HepG2 (cell line): ENCODE results near the gene ZDHHC9. TPM values are rescaled to one million over a fixed set of nuclear protein-coding genes. Genes with fewer than 3 reads are reported as not detected.

Experiments used
- ATAC-seq: fragments of 200-7000 bp; cut with Tn5 transposase; 3 replicates; pipeline ENCODE4 v1.9.1; 2020; ENCODE audit warnings: mild to moderate bottlenecking, moderate library complexity
- BruUV-seq: library from RNA; stranded (reverse); fragments of 400-500 nt; replicated peaks from 2 replicates; lab custom pipeline; 2021; lab: Mats Ljungman, UMichigan
- CTCF ChIA-PET: fragments of 300-600 bp; formaldehyde crosslinking; extraction: SDS; loops from one replicate; lab custom pipeline; 2021; ENCODE audit warnings: low total read pairs, inconsistent platforms, low intra/inter-chr PET ratio; lab: Yijun Ruan, JAX
- POLR2A ChIA-PET: fragments of 350-600 bp; sonication (Branson Sonifier 250); formaldehyde crosslinking; loops from one replicate; lab custom pipeline; 2020; ENCODE audit warnings: antibody characterized with exemption, inconsistent platforms; lab: Yijun Ruan, JAX
- DNase-seq: peaks from one replicate; pipeline ENCODE4 v3.0.0-alpha.2; 2015; ENCODE audit warnings: low spot score
- FAIRE-seq: peaks from 3 replicates; lab custom pipeline; 2011; peaks lifted over from hg19 to GRCh38; lab: Jason Lieb, UNC
- H2AFZ ChIP-seq: one replicate; pipeline ENCODE4 v1.6.1; 2011; ENCODE audit warnings: low read length, inconsistent platforms
- H3K27ac ChIP-seq: fragments of 300-600 bp; 3 replicates; pipeline ENCODE4 v1.8.0; 2011; ENCODE audit warnings: mixed run types, mild to moderate bottlenecking, mixed read lengths, low read length, inconsistent platforms; ENCODE audit not compliant: insufficient read depth; ENCODE audit errors: extremely low read length
- H3K27me3 ChIP-seq, 2 experiments: fragments of 200-600 bp in 1 of 2; 2 replicates in 1 of 2; 3 replicates in 1 of 2; pipeline versions ENCODE4 v1.6.0 to v1.8.0; 2011; ENCODE audit warnings: low read length in 2 of 2, mild to moderate bottlenecking in 2 of 2, moderate library complexity in 2 of 2, inconsistent platforms in 1 of 2; ENCODE audit not compliant: insufficient read depth in 2 of 2, control insufficient read depth in 1 of 2
- H3K36me3 ChIP-seq, 2 experiments: fragments of 200-600 bp in 1 of 2; replicated peaks in 1 of 2; 2 replicates in 1 of 2; 3 replicates in 1 of 2; pipeline versions ENCODE4 v1.5.1 to v1.8.0; 2011; ENCODE audit warnings: low read length in 2 of 2, inconsistent platforms in 1 of 2; ENCODE audit not compliant: insufficient read depth in 2 of 2, control insufficient read depth in 1 of 2
- H3K4me1 ChIP-seq: 2 replicates; pipeline ENCODE4 v1.5.1; 2012; ENCODE audit warnings: low read length, inconsistent platforms; ENCODE audit not compliant: insufficient read depth
- H3K4me2 ChIP-seq: 2 replicates; pipeline ENCODE4 v1.6.0; 2011; ENCODE audit warnings: low read depth, low read length, inconsistent platforms
- H3K4me3 ChIP-seq, 3 experiments: fragments of 200-600 bp in 1 of 3; sonication (generic), shearing (Covaris generic) in 1 of 3; replicated peaks in 1 of 3; 2 replicates each; pipeline ENCODE4 v1.5.1; 2011 to 2016; ENCODE audit warnings: low read length in 3 of 3, inconsistent platforms in 2 of 3, low read depth in 2 of 3, mild to moderate bottlenecking in 2 of 3, control low read depth in 1 of 3, mixed read lengths in 1 of 3; ENCODE audit not compliant: insufficient read depth in 1 of 3
- H3K79me2 ChIP-seq: one replicate; pipeline ENCODE4 v1.6.1; 2011; ENCODE audit warnings: low read length, inconsistent platforms; ENCODE audit not compliant: insufficient read depth
- H3K9ac ChIP-seq: 2 replicates; pipeline ENCODE4 v1.6.0; 2011; ENCODE audit warnings: mild to moderate bottlenecking, low read depth, low read length, inconsistent platforms; ENCODE audit not compliant: insufficient read depth
- H3K9me3 ChIP-seq: 2 replicates; pipeline ENCODE4 v1.5.1; 2012; ENCODE audit warnings: mild to moderate bottlenecking, low read length
- H4K20me1 ChIP-seq: 2 replicates; pipeline ENCODE4 v1.6.0; 2011; ENCODE audit warnings: inconsistent platforms, mild to moderate bottlenecking, low read length, moderate library complexity; ENCODE audit not compliant: insufficient read depth
- ARID5B ChIP-seq: IDR thresholded peaks from 2 replicates; pipeline ENCODE4 v1.4.0; 2020; ENCODE audit warnings: mild to moderate bottlenecking, missing genetic modification reagents
- FOSL2 ChIP-seq: sonication (generic); formaldehyde crosslinking; IDR thresholded peaks from 2 replicates; pipeline ENCODE4 v1.4.0; 2020; ENCODE audit warnings: missing genetic modification reagents
- GATAD2A ChIP-seq: IDR thresholded peaks from 2 replicates; pipeline ENCODE4 v1.6.1; 2016
- KLF12 ChIP-seq: sonication (generic); formaldehyde crosslinking; IDR thresholded peaks from 2 replicates; pipeline ENCODE4 v1.4.0; 2020; ENCODE audit warnings: missing genetic modification reagents, borderline replicate concordance
- MIXL1 ChIP-seq: IDR thresholded peaks from 2 replicates; pipeline ENCODE4 v1.6.1; 2016
- SOX13 ChIP-seq, 3 experiments: fragments of 450-650 bp in 1 of 3; sonication (generic) in 1 of 3; formaldehyde crosslinking in 1 of 3; IDR thresholded peaks in 2 of 3; conservative IDR thresholded peaks in 1 of 3; 2 replicates each; pipeline versions ENCODE4 v1.5.0 to v1.6.1; 2016 to 2020; ENCODE audit warnings: antibody characterized with exemption in 1 of 3, mild to moderate bottlenecking in 1 of 3, missing compliant biosample characterization in 1 of 3, missing genetic modification reagents in 1 of 3, moderate library complexity in 1 of 3
- SOX5 ChIP-seq: IDR thresholded peaks from 2 replicates; pipeline ENCODE4 v1.6.1; 2016; ENCODE audit warnings: borderline replicate concordance
- SRSF4 ChIP-seq: fragments of 200-400 bp; formaldehyde crosslinking; IDR thresholded peaks from one replicate; pipeline ENCODE4 v1.6.1; 2018; ENCODE audit warnings: mild to moderate bottlenecking, low read depth, low read length, moderate library complexity; ENCODE audit not compliant: poor library complexity, severe bottlenecking
- TEAD3 ChIP-seq: optimal IDR thresholded peaks from 2 replicates; pipeline ENCODE3; 2016; ENCODE audit warnings: borderline replicate concordance
- ZNF616 ChIP-seq: sonication (generic); formaldehyde crosslinking; IDR thresholded peaks from 2 replicates; pipeline ENCODE4 v1.5.0; 2020; ENCODE audit warnings: low read depth, mild to moderate bottlenecking, missing genetic modification reagents
- ZNF713 ChIP-seq: sonication (generic); formaldehyde crosslinking; IDR thresholded peaks from 2 replicates; pipeline ENCODE4 v1.4.0; 2020; ENCODE audit warnings: mild to moderate bottlenecking, missing genetic modification reagents
- ZNF792 ChIP-seq: IDR thresholded peaks from 2 replicates; pipeline ENCODE4 v1.6.1; 2016
- WGBS: methylation state at CpG from one replicate; pipeline ENCODE4 v1.1.6; 2017; ENCODE audit warnings: low lambda C conversion rate; 5-methylcytosine and 5-hydroxymethylcytosine counted together
- in situ Hi-C: cut with HindIII; loops from 2 replicates; pipeline ENCODE4 v1.10.0; 2017; ENCODE audit warnings: low pct_unique_long_range_greater_than_20kb; ENCODE audit not compliant: extremely low pct_ligation_motif_present
- intact Hi-C: fragments of 100-400 bp; cut with micrococcal nuclease; formaldehyde crosslinking; loops from one replicate; pipeline ENCODE4 v1.10.0; 2022; ENCODE audit not compliant: unreplicated experiment
- polyA plus RNA-seq, 8 experiments: library from polyadenylated mRNA; depleted of rRNA in 3 of 8; stranded (reverse) in 7 of 8; unstranded in 1 of 8; fragments of >200 nt; fragmentation: Illumina TruSeq in 4 of 8; extraction: Trizol in 4 of 8; gene quantifications; 2 replicates each; pipeline versions ENCODE4 v1.2.1 to v1.2.3, GENCODE V29; 2011 to 2016; ENCODE audit warnings: low read depth in 4 of 8, missing spikeins in 1 of 8, mixed read lengths in 1 of 8; ENCODE audit not compliant: insufficient read depth in 1 of 8
- total RNA-seq, 5 experiments: library from RNA; depleted of rRNA; stranded (reverse); fragments of >200 nt; fragmentation: Illumina TruSeq; extraction: Trizol; gene quantifications; 2 replicates each; pipeline ENCODE4 v1.2.3, GENCODE V29; 2016; ENCODE audit warnings: low read depth in 1 of 5
- TF ChIP-seq, protein P1 (sequence below): sonication (generic); IDR thresholded peaks from 2 replicates; pipeline ENCODE4 v1.6.1; 2016; ENCODE audit warnings: low read depth, borderline replicate concordance

The ZDHHC9 gene
- total and polyA plus RNA-seq, 2 of the 13 experiments (the other 11 are each of a cell fraction or from before 2014, with no cell fraction given), result 28.3 to 53.1 TPM

GRCh38 chrX:129877401-129877800 is 33.7 kb upstream of the ZDHHC9 start:
- no peak for FAIRE-seq
- CTCF ChIA-PET, result no interaction called here
- H3K4me1 ChIP-seq, result peaks cover 23% of the 10 kb centered on the region
- no peaks in the 10 kb centered on the region for H3K79me2 ChIP-seq
- H3K27ac ChIP-seq, result no peak overlapping the region
- intact Hi-C loops (no loop called here), in situ Hi-C loops (no loop called here)
- no peak overlapping the region; the same call in 1 of the 2 replicates for H3K9ac ChIP-seq
- TF ChIP-seq GATAD2A, result 0 out of 2 replicates have a peak, but pooled peaks have one; percentile 1
- TF ChIP-seq, protein P1, sequence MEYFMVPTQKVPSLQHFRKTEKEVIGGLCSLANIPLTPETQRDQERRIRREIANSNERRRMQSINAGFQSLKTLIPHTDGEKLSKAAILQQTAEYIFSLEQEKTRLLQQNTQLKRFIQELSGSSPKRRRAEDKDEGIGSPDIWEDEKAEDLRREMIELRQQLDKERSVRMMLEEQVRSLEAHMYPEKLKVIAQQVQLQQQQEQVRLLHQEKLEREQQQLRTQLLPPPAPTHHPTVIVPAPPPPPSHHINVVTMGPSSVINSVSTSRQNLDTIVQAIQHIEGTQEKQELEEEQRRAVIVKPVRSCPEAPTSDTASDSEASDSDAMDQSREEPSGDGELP, result no peak
- TF ChIP-seq, all 625 proteins: peak for 1
- Histone ChIP-seq H4K20me1 (no peaks in the 10 kb centered on the region), H3K36me3 (no peaks in the 10 kb centered on the region), H3K4me2 (peak overlapping the region; percentile 47; the same call in 1 of the 2 replicates), H3K27me3 (no peaks in the 10 kb centered on the region), H2AFZ (no peak overlapping the region), H3K9me3 (no peaks in the 10 kb centered on the region), H3K4me3 (no peak overlapping the region; a peak in 1 of 6 replicates)
- no peak for DNase-seq
- WGBS, result 82% methylated on average over 5 of the region's 5 CpGs
- BruUV-seq, result no TSS peak
- POLR2A ChIA-PET, result interaction anchor here (0.7 to 1.3 kb wide), 2 partner anchors 29 to 33 kb away, joined by 3 to 5 read pairs; partner anchors contain the start of genes UTP14A and ZDHHC9
- no peak for ATAC-seq

DNA sequence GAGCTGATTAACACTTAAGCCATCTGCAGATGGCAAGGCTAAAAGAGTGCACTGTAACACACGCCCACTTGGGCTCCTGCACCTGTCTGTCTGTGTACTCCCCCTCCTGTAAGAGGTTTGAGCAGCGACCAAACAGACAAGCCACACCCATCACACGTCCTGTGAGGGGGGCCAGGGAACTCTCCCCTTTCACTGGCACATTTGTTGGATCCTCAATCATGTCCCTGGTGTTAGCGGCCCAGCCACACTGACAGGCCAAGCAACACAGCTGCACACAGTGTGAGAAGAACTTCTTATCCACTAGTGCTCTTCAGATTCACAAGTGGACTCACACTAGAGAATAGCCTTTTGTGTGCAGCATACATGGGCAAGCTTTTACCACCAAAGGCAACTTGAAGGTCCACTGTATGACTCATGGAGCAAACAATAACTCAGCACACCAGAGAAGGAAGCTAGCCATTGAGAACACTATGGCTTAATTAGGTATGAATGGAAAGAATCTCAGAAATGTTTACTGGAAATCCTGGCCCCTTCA is 33.2 kb upstream of the ZDHHC9 start:
- intact Hi-C loops, result no loop called here
- no peaks in the 10 kb centered on the region for H3K27me3 ChIP-seq
- H3K4me1 ChIP-seq, result peaks cover 23% of the 10 kb centered on the region
- H3K27ac ChIP-seq, result no peak overlapping the region
- WGBS, result no CpG with 5 or more reads among the region's 4 CpGs
- CTCF ChIA-PET, result no interaction called here
- H4K20me1 ChIP-seq, result no peaks in the 10 kb centered on the region
- H3K4me3 ChIP-seq, result 0 out of 6 replicates have a peak overlapping the region, but pooled peaks of 1 of the 3 experiments have one; percentile 10
- H3K9me3 ChIP-seq, result no peaks in the 10 kb centered on the region
- no TSS peak for BruUV-seq
- ATAC-seq, result peak; percentile 91
- in situ Hi-C loops, result no loop called here
- POLR2A ChIA-PET, result interaction anchor here (0.7 to 1.3 kb wide), 2 partner anchors 29 to 33 kb away, joined by 3 to 5 read pairs; partner anchors contain the start of genes UTP14A and ZDHHC9
- no peaks in the 10 kb centered on the region for H3K36me3 ChIP-seq
- H3K4me2 ChIP-seq, result peak overlapping the region; percentile 47
- no peak overlapping the region; the same call in 1 of the 2 replicates for H3K9ac ChIP-seq
- H3K79me2 ChIP-seq, result no peaks in the 10 kb centered on the region
- DNase-seq, result peak; percentile 78
- peak; percentile 18 for FAIRE-seq
- no peak overlapping the region for H2AFZ ChIP-seq
- TF ChIP-seq TEAD3 (CRISPR knock-in tag), result peak; percentile 63
- no peak for TF ChIP-seq SRSF4
- TF ChIP-seq ZNF713, result no peak
- TF ChIP-seq SOX5 (CRISPR knock-in tag), result peak; percentile 69; the same call in 1 of the 2 replicates
- TF ChIP-seq SOX13 (IDR thresholded peaks at IDR 0.05), result no peak
- TF ChIP-seq SOX13 (CRISPR knock-in tag; conservative IDR thresholded peaks at IDR 0.05 in 1 of 2, IDR thresholded peaks at IDR 0.05 in 1 of 2), result peak in 1 of 2 experiments; percentile 16; a peak in 1 of 4 replicates
- 0 out of 2 replicates have a peak, but pooled peaks have one; percentile 38 for TF ChIP-seq ZNF792 (CRISPR knock-in tag)
- TF ChIP-seq MIXL1 (CRISPR knock-in tag), result 0 out of 2 replicates have a peak, but pooled peaks have one; percentile 20
- peak; percentile 83 for TF ChIP-seq FOSL2 (CRISPR knock-in tag)
- peak; percentile 51 for TF ChIP-seq ARID5B (CRISPR knock-in tag)
- no peak for TF ChIP-seq ZNF616 (CRISPR knock-in tag)
- no peak for TF ChIP-seq KLF12 (CRISPR knock-in tag)
